ENCODE results near the gene SCN4B. TPM values are rescaled to one million over a fixed set of nuclear protein-coding genes. Genes with fewer than 3 reads are reported as not detected.
A peak's percentile ranks its signal among the peaks of the same experiment; 100 is the strongest.
"Not testable (repeated sequence)": the region's sequence is repeated elsewhere in the genome, so short reads cannot be mapped to it uniquely, and the experiment has no call there.

The SCN4B gene
- total RNA-seq, 1 donor from 2014 or later = 2.1 TPM

DNA sequence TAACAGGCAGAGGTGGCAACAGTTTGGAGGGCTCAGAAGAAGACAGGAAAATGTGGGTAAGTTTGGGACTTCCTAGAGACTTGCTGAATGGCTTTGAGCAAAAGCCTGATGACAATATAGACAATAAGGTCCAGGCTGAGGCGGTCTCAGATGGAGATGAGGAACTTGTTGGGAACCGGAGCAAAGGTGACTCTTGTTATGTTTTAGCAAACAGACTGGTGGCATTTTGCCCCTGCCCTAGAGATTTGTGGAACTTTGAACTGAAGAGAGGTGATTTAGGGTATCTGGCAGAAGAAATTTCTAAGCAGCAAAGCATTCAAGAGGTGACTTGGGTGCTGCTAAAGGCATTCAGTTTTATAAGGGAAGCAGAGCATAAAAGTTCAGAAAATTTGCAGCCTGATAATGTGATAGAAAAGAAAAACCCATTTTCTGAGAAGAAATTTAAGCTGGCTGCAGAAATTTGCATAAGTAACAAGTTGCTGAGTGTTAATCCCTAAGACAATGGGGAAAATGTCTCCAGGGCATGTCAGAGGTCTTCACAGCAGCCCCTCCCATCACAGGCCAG, 38.4 kb upstream of the SCN4B start:
- H3K9me3 ChIP-seq (ENCODE audit: control insufficient read depth in 3 of 3, low read length in 3 of 3); H3K9ac ChIP-seq (ENCODE audit: low read depth in 1 of 3, low read length in 3 of 3); H3K4me3 ChIP-seq (ENCODE audit: low read length in 3 of 3); H3K36me3 ChIP-seq (ENCODE audit: control insufficient read depth in 3 of 3, insufficient read depth in 3 of 3, low read length in 3 of 3); H3K27me3 ChIP-seq (ENCODE audit: control insufficient read depth in 3 of 3, insufficient read depth in 3 of 3, low read length in 3 of 3); H3K27ac ChIP-seq (ENCODE audit: low read depth, low read length): not testable (repeated sequence)
- H3K4me1 ChIP-seq (ENCODE audit: control insufficient read depth in 3 of 3, insufficient read depth in 3 of 3, low read length in 3 of 3) = peaks cover 17 to 21% (median 20%) of the 10 kb centered on the region in 3 donors

DNA sequence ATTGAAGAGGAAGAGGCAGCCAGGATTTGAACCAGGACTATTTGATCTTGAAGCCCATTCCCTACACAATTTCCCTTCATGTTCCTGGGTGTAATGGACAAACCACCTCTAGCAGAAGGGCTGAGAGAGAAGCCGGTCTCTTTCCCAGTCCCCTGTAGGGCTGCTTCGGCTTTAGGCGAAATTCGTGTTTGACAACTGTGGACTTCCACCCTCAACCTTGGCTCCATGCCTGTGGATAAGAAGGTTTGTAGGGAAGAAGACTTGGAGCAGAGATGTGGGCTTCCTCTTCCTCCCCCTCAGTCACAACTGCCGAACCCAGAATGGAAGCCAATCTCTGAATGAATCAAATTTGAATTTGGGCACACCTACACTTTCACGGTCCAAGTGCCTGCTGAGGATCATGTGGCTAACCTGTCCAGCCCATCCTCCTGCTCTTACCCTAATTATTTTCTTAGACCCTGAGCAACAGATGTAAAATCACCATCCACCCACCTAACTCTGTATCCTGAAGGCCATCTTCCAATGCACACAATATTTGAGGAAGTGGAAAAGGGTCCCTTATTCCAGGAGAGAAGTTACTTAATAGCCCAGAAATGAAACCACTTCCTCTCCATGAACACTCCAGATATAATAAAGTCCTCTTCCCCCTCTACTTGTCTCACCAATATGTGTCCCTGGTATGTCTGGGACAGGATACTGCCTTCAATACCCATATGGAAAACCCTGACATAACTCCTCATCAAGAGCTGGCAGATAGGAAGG, 33.9 kb upstream of the SCN4B start:
- Histone ChIP-seq H3K36me3 (ENCODE audit: control insufficient read depth in 3 of 3, insufficient read depth in 3 of 3, low read length in 3 of 3) (no peaks in the 10 kb centered on the region), H3K27ac (ENCODE audit: low read depth, low read length) (no peak overlapping the region), H3K27me3 (ENCODE audit: control insufficient read depth in 3 of 3, insufficient read depth in 3 of 3, low read length in 3 of 3) (no peaks in the 10 kb centered on the region), H3K9ac (ENCODE audit: low read depth in 1 of 3, low read length in 3 of 3) (no peak overlapping the region), H3K9me3 (ENCODE audit: control insufficient read depth in 3 of 3, low read length in 3 of 3) (no peaks in the 10 kb centered on the region), H3K4me3 (ENCODE audit: low read length in 3 of 3) (no peak overlapping the region), H3K4me1 (ENCODE audit: control insufficient read depth in 3 of 3, insufficient read depth in 3 of 3, low read length in 3 of 3) (no peaks in the 10 kb centered on the region)

GRCh38 chr11:118184784-118185579, 32.4 kb upstream of the SCN4B start:
- Histone ChIP-seq H3K36me3 (ENCODE audit: control insufficient read depth in 3 of 3, insufficient read depth in 3 of 3, low read length in 3 of 3) (no peaks in the 10 kb centered on the region), H3K4me1 (ENCODE audit: control insufficient read depth in 3 of 3, insufficient read depth in 3 of 3, low read length in 3 of 3) (peaks cover 4 to 9% (median 9%) of the 10 kb centered on the region in 3 donors), H3K27ac (ENCODE audit: low read depth, low read length) (no peak overlapping the region), H3K9me3 (ENCODE audit: control insufficient read depth in 3 of 3, low read length in 3 of 3) (no peaks in the 10 kb centered on the region), H3K27me3 (ENCODE audit: control insufficient read depth in 3 of 3, insufficient read depth in 3 of 3, low read length in 3 of 3) (no peaks in the 10 kb centered on the region), H3K4me3 (ENCODE audit: low read length in 3 of 3) (no peak overlapping the region), H3K9ac (ENCODE audit: low read depth in 1 of 3, low read length in 3 of 3) (no peak overlapping the region)

GRCh38 chr11:118183691-118184090, 31.1 kb upstream of the SCN4B start:
- not testable (repeated sequence) for H3K27ac ChIP-seq (ENCODE audit: low read depth, low read length); H3K9ac ChIP-seq (ENCODE audit: low read depth in 1 of 3, low read length in 3 of 3); H3K9me3 ChIP-seq (ENCODE audit: control insufficient read depth in 3 of 3, low read length in 3 of 3); H3K27me3 ChIP-seq (ENCODE audit: control insufficient read depth in 3 of 3, insufficient read depth in 3 of 3, low read length in 3 of 3); H3K4me3 ChIP-seq (ENCODE audit: low read length in 3 of 3); H3K36me3 ChIP-seq (ENCODE audit: control insufficient read depth in 3 of 3, insufficient read depth in 3 of 3, low read length in 3 of 3)
- H3K4me1 ChIP-seq (ENCODE audit: control insufficient read depth in 3 of 3, insufficient read depth in 3 of 3, low read length in 3 of 3) = peaks cover 8 to 12% (median 12%) of the 10 kb centered on the region in 3 donors

GRCh38 chr11:118180300-118180703, 27.7 kb upstream of the SCN4B start:
- H3K9ac ChIP-seq (ENCODE audit: low read depth in 1 of 3, low read length in 3 of 3) = peak overlapping the region; percentile 30 to 84 (median 45)
- H3K4me1 ChIP-seq (ENCODE audit: control insufficient read depth in 3 of 3, insufficient read depth in 3 of 3, low read length in 3 of 3) = peaks cover 13 to 23% (median 22%) of the 10 kb centered on the region in 3 donors
- H3K36me3 ChIP-seq (ENCODE audit: control insufficient read depth in 3 of 3, insufficient read depth in 3 of 3, low read length in 3 of 3) = no peaks in the 10 kb centered on the region
- H3K9me3 ChIP-seq (ENCODE audit: control insufficient read depth in 3 of 3, low read length in 3 of 3) = no peaks in the 10 kb centered on the region
- no peaks in the 10 kb centered on the region for H3K27me3 ChIP-seq (ENCODE audit: control insufficient read depth in 3 of 3, insufficient read depth in 3 of 3, low read length in 3 of 3)
- H3K27ac ChIP-seq (ENCODE audit: low read depth, low read length) = peak overlapping the region; percentile 28
- H3K4me3 ChIP-seq (ENCODE audit: low read length in 3 of 3) = peak overlapping the region; percentile 50 to 70 (median 54)

- H3K36me3 ChIP-seq (ENCODE audit: control insufficient read depth in 3 of 3, insufficient read depth in 3 of 3, low read length in 3 of 3) = no peaks in the 10 kb centered on the region
- H3K4me1 ChIP-seq (ENCODE audit: control insufficient read depth in 3 of 3, insufficient read depth in 3 of 3, low read length in 3 of 3) = peaks cover 18 to 42% (median 41%) of the 10 kb centered on the region in 3 donors
- no peak overlapping the region for H3K27ac ChIP-seq (ENCODE audit: low read depth, low read length)
- H3K4me3 ChIP-seq (ENCODE audit: low read length in 3 of 3) = peak overlapping the region in 1 of 3 donors; percentile 81
- no peaks in the 10 kb centered on the region for H3K9me3 ChIP-seq (ENCODE audit: control insufficient read depth in 3 of 3, low read length in 3 of 3)
- H3K9ac ChIP-seq (ENCODE audit: low read depth in 1 of 3, low read length in 3 of 3) = peak overlapping the region in 1 of 3 donors; percentile 43
- H3K27me3 ChIP-seq (ENCODE audit: control insufficient read depth in 3 of 3, insufficient read depth in 3 of 3, low read length in 3 of 3) = no peaks in the 10 kb centered on the region
Measured at GRCh38 chr11:118176778-118177134, 24.1 kb upstream of the SCN4B start.

- Histone ChIP-seq H3K4me3 (ENCODE audit: low read length in 3 of 3) (peak within 1 kb of the TSS; percentile 79 to 86 (median 81)), H3K27ac (ENCODE audit: low read depth, low read length) (peak within 1 kb of the TSS; percentile 76), H3K4me1 (ENCODE audit: control insufficient read depth in 3 of 3, insufficient read depth in 3 of 3, low read length in 3 of 3) (peaks cover 19 to 48% (median 46%) of the 10 kb centered on the region in 3 donors), H3K36me3 (ENCODE audit: control insufficient read depth in 3 of 3, insufficient read depth in 3 of 3, low read length in 3 of 3) (no peaks in the 10 kb centered on the region), H3K9ac (ENCODE audit: low read depth in 1 of 3, low read length in 3 of 3) (peak within 1 kb of the TSS; percentile 81 to 97 (median 85)), H3K9me3 (ENCODE audit: control insufficient read depth in 3 of 3, low read length in 3 of 3) (no peaks in the 10 kb centered on the region), H3K27me3 (ENCODE audit: control insufficient read depth in 3 of 3, insufficient read depth in 3 of 3, low read length in 3 of 3) (peaks cover 0 to 1% (median 0%) of the 10 kb centered on the region in 3 donors)
Measured at GRCh38 chr11:118175993-118176777, 23.6 kb upstream of the SCN4B start, which contains the start of gene SCN2B. TSS of gene SCN2B (minus strand) at chr11:118176639. CDS start at chr11:118176431, 208 bp downstream.

DNA sequence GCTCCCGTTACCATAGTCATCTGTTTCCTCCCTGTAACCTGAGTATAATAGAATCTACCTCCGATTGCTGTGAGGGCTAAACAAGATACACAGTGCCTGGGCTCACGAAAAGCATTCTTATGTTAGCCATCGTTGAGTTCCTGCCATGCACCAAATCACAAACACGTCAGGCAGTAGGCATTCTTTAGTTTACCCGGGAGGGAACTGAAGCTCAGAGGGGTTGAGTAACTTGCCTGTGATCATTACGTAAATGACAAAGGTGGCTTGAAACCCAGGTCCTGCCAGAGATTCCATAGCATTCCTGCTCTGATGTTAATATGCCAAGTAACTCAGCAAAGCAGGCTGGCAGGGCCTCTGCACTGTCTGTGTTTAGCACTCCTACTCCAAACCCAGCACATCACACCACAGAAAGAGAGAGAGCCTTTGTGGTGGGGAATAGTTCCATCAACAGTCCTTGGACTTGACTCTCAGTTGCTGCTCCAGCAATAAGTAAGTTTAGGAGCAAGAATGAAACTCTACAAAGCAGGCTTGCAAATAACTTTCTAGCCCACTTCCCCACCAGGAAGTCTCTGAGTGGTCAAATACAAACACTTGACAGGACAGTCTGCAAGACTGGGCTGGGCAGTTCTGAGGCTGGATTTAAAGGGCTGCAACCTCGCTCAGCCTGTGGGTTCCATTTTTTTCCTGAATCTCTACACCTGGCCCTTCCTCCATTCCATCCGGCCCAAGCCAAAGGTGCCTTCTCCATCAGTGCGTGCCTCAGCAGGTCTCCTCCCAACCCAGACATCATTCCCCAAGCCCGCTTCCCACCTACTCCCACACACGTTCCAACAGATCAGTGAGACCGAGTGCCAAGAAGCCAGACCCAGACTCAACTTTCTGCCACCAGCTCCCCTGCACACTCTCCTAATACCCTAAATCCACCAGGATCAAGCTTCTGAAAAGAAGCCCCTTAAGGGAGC, 22.7 kb upstream of the SCN4B start:
- H3K4me3 ChIP-seq (ENCODE audit: low read length in 3 of 3) = peak overlapping the region; percentile 79 to 86 (median 81)
- peaks cover 0 to 4% (median 0%) of the 10 kb centered on the region in 3 donors for H3K27me3 ChIP-seq (ENCODE audit: control insufficient read depth in 3 of 3, insufficient read depth in 3 of 3, low read length in 3 of 3)
- peak overlapping the region; percentile 76 for H3K27ac ChIP-seq (ENCODE audit: low read depth, low read length)
- H3K9ac ChIP-seq (ENCODE audit: low read depth in 1 of 3, low read length in 3 of 3) = peak overlapping the region; percentile 81 to 97 (median 85)
- no peaks in the 10 kb centered on the region for H3K9me3 ChIP-seq (ENCODE audit: control insufficient read depth in 3 of 3, low read length in 3 of 3)
- H3K36me3 ChIP-seq (ENCODE audit: control insufficient read depth in 3 of 3, insufficient read depth in 3 of 3, low read length in 3 of 3) = no peaks in the 10 kb centered on the region
- peaks cover 21 to 49% (median 45%) of the 10 kb centered on the region in 3 donors for H3K4me1 ChIP-seq (ENCODE audit: control insufficient read depth in 3 of 3, insufficient read depth in 3 of 3, low read length in 3 of 3)
